Stomach (tissue), 9 donors: ENCODE measurements around the gene UFC1. TPM values are rescaled to one million over a fixed set of nuclear protein-coding genes. Genes with fewer than 3 reads are reported as not detected.

Experiments
- DNase-seq, 2 donors: peaks; one replicate each; pipeline versions ENCODE4 v3.0.0 to v3.0.0-alpha.2; 2013 to 2019
- H3K27ac ChIP-seq, 5 donors: fragments of 200-600 bp in 4 of 5; sonication (generic) in 4 of 5; one replicate each; pipeline ENCODE4 v1.5.1; 2013 to 2019; ENCODE audit warnings: mild to moderate bottlenecking in 1 of 5, moderate library complexity in 1 of 5
- H3K27me3 ChIP-seq, 3 donors: fragments of 200-600 bp; sonication (generic); one replicate each; pipeline ENCODE4 v1.5.1; 2017 to 2019; ENCODE audit warnings: mixed run types in 1 of 3
- H3K36me3 ChIP-seq, 4 donors: fragments of 200-600 bp; sonication (generic); 1 replicate in 3 of 4; 2 replicates in 1 of 4; pipeline ENCODE4 v1.5.1; 2016 to 2019
- H3K4me1 ChIP-seq, 4 donors: fragments of 200-600 bp; sonication (generic); one replicate each; pipeline ENCODE4 v1.5.1; 2016 to 2019
- H3K4me3 ChIP-seq, 4 donors: fragments of 200-600 bp; sonication (generic) in 3 of 4; one replicate each; pipeline ENCODE4 v1.5.1; 2016 to 2019; ENCODE audit warnings: mild to moderate bottlenecking in 1 of 4
- H3K9me3 ChIP-seq, 4 donors: fragments of 200-600 bp; sonication (generic); one replicate each; pipeline ENCODE4 v1.5.1; 2016 to 2019
- CTCF ChIP-seq, 7 experiments: fragments of 450-650 bp in 4 of 7; fragments of 200-600 bp in 3 of 7; sonication (generic) in 3 of 7; IDR thresholded peaks; one replicate each; pipeline ENCODE4 v1.5.1; 2016 to 2019; ENCODE audit warnings: antibody characterized with exemption in 7 of 7, control low read depth in 2 of 7, mild to moderate bottlenecking in 1 of 7
- EP300 ChIP-seq: sonication (generic); formaldehyde crosslinking; IDR thresholded peaks from one replicate; pipeline ENCODE4 v1.6.1; 2017; ENCODE audit warnings: antibody characterized with exemption
- POLR2A ChIP-seq, 4 donors: fragments of 450-650 bp; IDR thresholded peaks; one replicate each; pipeline ENCODE4 v1.6.1; 2016; ENCODE audit warnings: antibody characterized with exemption in 4 of 4, control low read depth in 2 of 4, mild to moderate bottlenecking in 1 of 4, moderate library complexity in 1 of 4
- POLR2AphosphoS5 ChIP-seq, 3 donors: sonication (generic); formaldehyde crosslinking; IDR thresholded peaks; one replicate each; pipeline ENCODE4 v1.6.1; 2016; ENCODE audit warnings: antibody characterized with exemption in 3 of 3
- WGBS, 5 donors: extraction: QIAGEN DNeasy Blood & Tissue Kit in 3 of 5; methylation state at CpG; one replicate each; pipeline versions ENCODE4 v1.1.5 to v1.1.7; 2013 to 2018; 5-methylcytosine and 5-hydroxymethylcytosine counted together
- intact Hi-C: fragments of 100-400 bp; cut with DNase I; formaldehyde crosslinking; loops from one replicate; pipeline ENCODE4 v1.15.1; 2023; ENCODE audit warnings: low total_unique reads
- polyA plus RNA-seq, 3 donors: library from polyadenylated mRNA; stranded (reverse); fragments of 200-250 nt; gene quantifications; one replicate each; pipeline ENCODE4 v1.2.3, GENCODE V29; 2013
- small RNA-seq, 4 donors: library from RNA; depleted of rRNA; stranded (forward); fragments of <200 nt; gene quantifications; one replicate each; pipeline ENCODE3, GENCODE V24; 2016
- total RNA-seq, 5 donors: library from RNA; depleted of rRNA; stranded (reverse); fragments of >200 nt; gene quantifications; one replicate each; pipeline versions ENCODE4 v1.1.0 to v1.2.3, GENCODE V29; 2014 to 2016
- donor health status: healthy with polysubstance abuse.
- donor health status: Bipolar disorder and iron deficiency.
- donor health status: healthy.

Gene UFC1
- total and polyA plus RNA-seq, 8 donors = 21.9 to 206 (median 95.1) TPM; not detected in 1

GRCh38 chr1:161206411-161207140 is 52.8 kb downstream of the UFC1 start:
- no peaks in the 10 kb centered on the region for H3K27me3 ChIP-seq
- no peak for DNase-seq
- TF ChIP-seq EP300 (no peak), POLR2AphosphoS5 (IDR thresholded peaks at IDR 0.05) (no peak), CTCF (IDR thresholded peaks at IDR 0.05) (no peak), POLR2A (IDR thresholded peaks at IDR 0.05) (no peak)
- H3K27ac ChIP-seq = peak overlapping the region; percentile 17 to 95 (median 77)
- no peak overlapping the region for H3K4me3 ChIP-seq
- intact Hi-C loops = no loop called here
- no peaks in the 10 kb centered on the region for H3K9me3 ChIP-seq
- H3K4me1 ChIP-seq = peaks cover 25 to 79% (median 61%) of the 10 kb centered on the region in 4 donors
- 78 to 87% (median 82%) methylated on average over 12 of the region's 12 CpGs for WGBS, 5 donors
- H3K36me3 ChIP-seq = peaks cover 34 to 80% (median 75%) of the 10 kb centered on the region in 4 donors

GRCh38 chr1:161207173-161207572 is 53.4 kb downstream of the UFC1 start:
- WGBS, 5 donors = 40 to 67% (median 58%) methylated on average over 8 of the region's 8 CpGs
- Histone ChIP-seq H3K27ac (peak overlapping the region; percentile 25 to 95 (median 77)), H3K9me3 (no peaks in the 10 kb centered on the region), H3K4me3 (no peak overlapping the region), H3K27me3 (no peaks in the 10 kb centered on the region), H3K36me3 (peaks cover 40 to 86% (median 81%) of the 10 kb centered on the region in 4 donors), H3K4me1 (peaks cover 23 to 77% (median 58%) of the 10 kb centered on the region in 4 donors)
- no peak for TF ChIP-seq CTCF (IDR thresholded peaks at IDR 0.05)
- peak; percentile 95 for TF ChIP-seq EP300
- no peak for TF ChIP-seq POLR2A (IDR thresholded peaks at IDR 0.05)
- TF ChIP-seq POLR2AphosphoS5 (IDR thresholded peaks at IDR 0.05) = peak; percentile 85 to 95 (median 93)
- no peak for DNase-seq
- intact Hi-C loops = no loop called here

Small RNA genes within 50 kb of the gene (small RNA-seq; reads per million reads assigned to genes)
- gene RF01225 = 0 reads per million in 4 donors

Other genes starting within 250 kb of the UFC1 start
- gene ITLN2, start 199.2 kb upstream of the UFC1 start, total RNA-seq = 1 to 10 TPM in 1 of 5 donors, not detected in 4; 4.2 TPM
- under 1 TPM in 1 of 3 donors, not detected in 2; 0.37 TPM for gene ITLN2, start 199.2 kb upstream of the UFC1 start, polyA plus RNA-seq
- gene F11R, start 132.8 kb upstream of the UFC1 start, total RNA-seq = 100 to 1,000 TPM in 1 of 5 donors, 10 to 100 TPM in 3, 1 to 10 TPM in 1; 7.6 to 130 (median 20.9) TPM
- 10 to 100 TPM; 13.4 to 41.5 (median 29.2) TPM for gene F11R, start 132.8 kb upstream of the UFC1 start, polyA plus RNA-seq
- gene TSTD1, start 115.0 kb upstream of the UFC1 start, total RNA-seq = 100 to 1,000 TPM in 1 of 5 donors, 10 to 100 TPM in 3, not detected in 1; 13.2 to 112 (median 42.7) TPM
- 100 to 1,000 TPM; 117 to 186 (median 158) TPM for gene TSTD1, start 115.0 kb upstream of the UFC1 start, polyA plus RNA-seq
- 100 to 1,000 TPM in 1 of 5 donors, 10 to 100 TPM in 3, 1 to 10 TPM in 1; 7.2 to 566 (median 65.2) TPM for gene USF1, start 108.0 kb upstream of the UFC1 start, total RNA-seq
- 10 to 100 TPM; 48.0 to 73.1 (median 55.9) TPM for gene USF1, start 108.0 kb upstream of the UFC1 start, polyA plus RNA-seq
- gene ARHGAP30, start 84.1 kb upstream of the UFC1 start, total RNA-seq = 10 to 100 TPM in 3 of 5 donors, 1 to 10 TPM in 2; 2.6 to 28.6 (median 12.9) TPM
- 1 to 10 TPM; 2.8 to 5.5 (median 4.6) TPM for gene ARHGAP30, start 84.1 kb upstream of the UFC1 start, polyA plus RNA-seq
- 10 to 100 TPM in 2 of 5 donors, 1 to 10 TPM in 3; 2.0 to 20.3 (median 7.0) TPM for gene NECTIN4, start 64.4 kb upstream of the UFC1 start, total RNA-seq
- gene NECTIN4, start 64.4 kb upstream of the UFC1 start, polyA plus RNA-seq = 10 to 100 TPM in 1 of 3 donors, 1 to 10 TPM in 2; 1.7 to 14.2 (median 2.6) TPM
- 10 to 100 TPM in 1 of 5 donors, 1 to 10 TPM in 4; 1.3 to 41.4 (median 2.4) TPM for gene KLHDC9, start 55.6 kb upstream of the UFC1 start, total RNA-seq
- 1 to 10 TPM; 4.7 to 6.3 (median 5.3) TPM for gene KLHDC9, start 55.6 kb upstream of the UFC1 start, polyA plus RNA-seq
- 10 to 100 TPM in 3 of 5 donors, not detected in 2; 11.6 to 21.3 (median 19.3) TPM for gene PFDN2, start 35.9 kb upstream of the UFC1 start, total RNA-seq
- gene PFDN2, start 35.9 kb upstream of the UFC1 start, polyA plus RNA-seq = 100 to 1,000 TPM in 2 of 3 donors, 10 to 100 TPM in 1; 97.5 to 166 (median 122) TPM
- 10 to 100 TPM in 4 of 5 donors, 1 to 10 TPM in 1; 8.8 to 77.9 (median 20.9) TPM for gene NIT1, start 35.9 kb upstream of the UFC1 start, total RNA-seq
- 10 to 100 TPM; 20.0 to 34.2 (median 27.3) TPM for gene NIT1, start 35.9 kb upstream of the UFC1 start, polyA plus RNA-seq
- gene DEDD, start 21.3 kb upstream of the UFC1 start, total RNA-seq = 10 to 100 TPM in 3 of 5 donors, 1 to 10 TPM in 2; 2.3 to 35.9 (median 14.3) TPM
- gene DEDD, start 21.3 kb upstream of the UFC1 start, polyA plus RNA-seq = 10 to 100 TPM; 16.5 to 31.9 (median 18.6) TPM
- 10 to 100 TPM; 13.6 to 35.3 (median 22.9) TPM for gene USP21, start 5.5 kb downstream of the UFC1 start, total RNA-seq
- gene USP21, start 5.5 kb downstream of the UFC1 start, polyA plus RNA-seq = 10 to 100 TPM; 16.2 to 23.2 (median 16.9) TPM
- gene PPOX, start 12.4 kb downstream of the UFC1 start, total RNA-seq = 10 to 100 TPM in 4 of 5 donors, 1 to 10 TPM in 1; 9.5 to 52.7 (median 44.9) TPM
- gene PPOX, start 12.4 kb downstream of the UFC1 start, polyA plus RNA-seq = 10 to 100 TPM; 16.8 to 32.0 (median 31.6) TPM
- 10 to 100 TPM; 12.2 to 25.8 (median 17.3) TPM for gene B4GALT3, start 23.5 kb downstream of the UFC1 start, total RNA-seq
- gene B4GALT3, start 23.5 kb downstream of the UFC1 start, polyA plus RNA-seq = 10 to 100 TPM; 17.5 to 21.7 (median 18.8) TPM
- 10 to 100 TPM in 2 of 5 donors, 1 to 10 TPM in 2, under 1 TPM in 1; 0.89 to 20.6 (median 2.8) TPM for gene ADAMTS4, start 45.1 kb downstream of the UFC1 start, total RNA-seq
- gene ADAMTS4, start 45.1 kb downstream of the UFC1 start, polyA plus RNA-seq = 1 to 10 TPM; 1.1 to 4.2 (median 1.4) TPM
- 100 to 1,000 TPM in 2 of 5 donors, 10 to 100 TPM in 2, 1 to 10 TPM in 1; 9.9 to 165 (median 85.7) TPM for gene NDUFS2, start 48.4 kb downstream of the UFC1 start, total RNA-seq
- 10 to 100 TPM; 55.6 to 83.4 (median 81.9) TPM for gene NDUFS2, start 48.4 kb downstream of the UFC1 start, polyA plus RNA-seq
- gene FCER1G, start 61.3 kb downstream of the UFC1 start, total RNA-seq = 10 to 100 TPM in 2 of 5 donors, 1 to 10 TPM in 2, not detected in 1; 1.4 to 27.0 (median 7.4) TPM
- 100 to 1,000 TPM in 1 of 3 donors, 10 to 100 TPM in 2; 35.4 to 101 (median 50.6) TPM for gene FCER1G, start 61.3 kb downstream of the UFC1 start, polyA plus RNA-seq
- 1 to 10 TPM in 1 of 5 donors, not detected in 4; 5.3 TPM for gene APOA2, start 69.7 kb downstream of the UFC1 start, total RNA-seq
- not detected for gene APOA2, start 69.7 kb downstream of the UFC1 start, polyA plus RNA-seq
- 1 to 10 TPM in 4 of 5 donors, under 1 TPM in 1; 0.58 to 7.3 (median 5.8) TPM for gene TOMM40L, start 72.1 kb downstream of the UFC1 start, total RNA-seq
- 1 to 10 TPM; 7.9 to 9.9 (median 9.8) TPM for gene TOMM40L, start 72.1 kb downstream of the UFC1 start, polyA plus RNA-seq
- gene NR1I3, start 84.2 kb downstream of the UFC1 start, total RNA-seq = under 1 TPM in 1 of 5 donors, not detected in 4; 0.55 TPM
- not detected for gene NR1I3, start 84.2 kb downstream of the UFC1 start, polyA plus RNA-seq
- 10 to 100 TPM in 2 of 5 donors, not detected in 3; 17.6 to 19.4 TPM for gene PCP4L1, start 104.8 kb downstream of the UFC1 start, total RNA-seq
- 10 to 100 TPM in 1 of 3 donors, not detected in 2; 12.6 TPM for gene PCP4L1, start 104.8 kb downstream of the UFC1 start, polyA plus RNA-seq
- 10 to 100 TPM in 1 of 5 donors, 1 to 10 TPM in 1, not detected in 3; 1.3 to 15.1 TPM for gene MPZ, start 156.0 kb downstream of the UFC1 start, total RNA-seq
- gene MPZ, start 156.0 kb downstream of the UFC1 start, polyA plus RNA-seq = 1 to 10 TPM; 1.4 to 2.8 (median 2.3) TPM
- 100 to 1,000 TPM in 2 of 5 donors, 10 to 100 TPM in 3; 28.3 to 109 (median 83.1) TPM for gene SDHC, start 160.4 kb downstream of the UFC1 start, total RNA-seq
- 100 to 1,000 TPM in 2 of 3 donors, 10 to 100 TPM in 1; 70.1 to 165 (median 152) TPM for gene SDHC, start 160.4 kb downstream of the UFC1 start, polyA plus RNA-seq
- gene CFAP126, start 213.9 kb downstream of the UFC1 start, total RNA-seq = not detected
- gene CFAP126, start 213.9 kb downstream of the UFC1 start, polyA plus RNA-seq = not detected